ENCODE results near the gene ADGRE1.

ADGRE1 gene

DNA sequence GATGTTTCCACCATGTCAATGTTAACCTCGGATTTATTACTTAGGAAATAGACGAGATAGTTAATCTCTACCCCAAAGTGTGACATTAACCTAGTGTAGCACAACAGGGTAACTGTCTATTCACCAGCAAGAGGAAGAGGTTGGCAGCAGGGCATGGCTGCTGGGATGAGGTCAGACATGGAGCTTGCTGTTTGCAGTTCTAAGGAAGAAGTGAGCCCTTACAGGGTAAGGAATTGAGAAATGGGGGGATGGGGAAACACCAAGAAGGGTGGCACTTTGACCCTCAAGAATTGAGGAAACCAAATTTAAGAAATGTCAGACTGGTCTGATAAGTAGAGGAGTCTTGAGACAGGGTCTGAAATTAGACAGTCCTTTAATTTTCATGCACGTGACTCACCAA lies 71.4 kb downstream of the ADGRE1 start:
- DNase-seq (ENCODE audit: low read depth) = no peak

DNA sequence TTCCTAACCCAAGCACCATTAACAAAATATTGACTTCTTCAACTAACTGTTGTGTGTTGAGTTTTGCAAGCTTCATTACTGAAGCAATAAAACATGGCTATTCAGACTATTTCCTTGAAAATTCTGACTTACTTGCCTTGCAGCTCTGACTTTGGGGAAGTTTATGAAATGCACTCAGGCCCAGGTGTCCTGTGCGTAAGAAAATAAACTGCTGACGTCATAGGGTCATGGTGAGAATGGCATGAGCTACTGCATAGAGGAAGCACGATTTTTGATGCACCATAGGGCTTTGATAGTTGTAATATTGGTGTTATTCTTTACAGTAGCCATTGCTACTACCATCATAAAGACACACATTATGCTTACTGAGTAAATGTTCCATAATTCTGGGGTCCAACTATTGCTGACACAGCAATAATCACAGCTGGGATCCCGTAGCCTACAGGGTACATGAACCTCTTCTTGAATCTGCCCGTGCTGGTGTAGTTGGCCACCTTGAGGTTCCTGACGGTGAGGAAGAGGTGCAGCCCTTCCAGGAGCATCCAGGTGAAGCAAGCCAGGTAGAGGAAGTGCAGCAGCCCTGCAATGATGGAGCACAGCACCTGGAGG lies 76.0 kb downstream of the ADGRE1 start:
- DNase-seq (ENCODE audit: low read depth) = no peak

DNA sequence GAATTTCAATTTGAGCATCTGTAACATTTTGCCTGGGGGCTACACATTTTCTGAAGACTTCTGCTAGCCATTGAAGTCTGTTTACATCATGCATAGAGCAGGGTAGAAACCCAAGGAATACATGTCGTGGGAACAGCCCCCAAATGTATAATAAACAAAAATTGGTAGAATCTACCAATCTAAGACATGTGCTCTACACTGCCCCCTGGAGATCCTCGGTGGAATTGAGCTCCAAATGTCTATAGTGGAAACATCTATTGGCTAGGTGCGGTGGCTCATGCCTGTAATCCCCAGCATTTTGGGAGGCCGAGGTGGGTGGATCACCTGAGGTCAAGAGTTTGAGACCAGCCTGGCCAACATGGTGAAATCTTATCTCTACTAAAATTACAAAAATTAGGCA lies 76.6 kb downstream of the ADGRE1 start:
- no peak for DNase-seq (ENCODE audit: low read depth)

DNA sequence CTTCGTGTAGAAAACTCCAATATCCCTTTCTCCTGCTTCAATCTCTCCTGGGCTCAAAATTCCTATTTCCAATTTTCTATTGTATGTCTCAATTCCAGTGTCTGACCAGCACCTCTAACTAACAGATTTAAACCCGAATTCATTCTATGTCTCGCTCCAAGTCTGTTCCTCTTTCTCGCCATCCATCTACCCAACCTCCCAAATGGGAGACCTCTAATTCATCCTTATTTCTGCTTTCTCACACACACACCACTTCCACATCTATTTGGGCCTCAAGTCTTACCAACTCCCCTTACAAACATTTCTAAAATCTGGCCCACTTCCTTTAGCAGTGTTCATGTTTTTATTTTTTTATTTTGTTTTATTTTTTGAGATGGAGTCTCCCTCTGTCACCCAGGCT lies 80.6 kb downstream of the ADGRE1 start:
- no peak for DNase-seq (ENCODE audit: low read depth)

DNA sequence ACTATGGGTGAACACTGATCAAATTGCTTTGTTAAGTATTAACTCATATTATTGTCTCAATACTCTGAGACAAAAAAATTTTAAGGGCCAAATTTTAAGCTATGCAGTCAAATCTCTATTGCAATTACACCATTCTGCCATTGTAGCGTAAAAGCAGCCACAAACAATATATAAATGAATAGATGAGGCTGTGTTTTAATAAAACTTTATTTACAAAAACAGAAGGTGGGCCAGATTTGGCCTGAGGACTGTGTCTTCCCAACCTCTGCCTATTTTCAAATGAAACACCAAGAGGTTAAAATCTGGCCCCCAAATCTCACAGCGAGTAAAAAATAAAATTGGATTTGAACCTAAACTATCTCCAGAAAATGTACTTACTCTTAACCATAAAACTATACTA lies 82.1 kb downstream of the ADGRE1 start:
- DNase-seq (ENCODE audit: low read depth) = no peak

DNA sequence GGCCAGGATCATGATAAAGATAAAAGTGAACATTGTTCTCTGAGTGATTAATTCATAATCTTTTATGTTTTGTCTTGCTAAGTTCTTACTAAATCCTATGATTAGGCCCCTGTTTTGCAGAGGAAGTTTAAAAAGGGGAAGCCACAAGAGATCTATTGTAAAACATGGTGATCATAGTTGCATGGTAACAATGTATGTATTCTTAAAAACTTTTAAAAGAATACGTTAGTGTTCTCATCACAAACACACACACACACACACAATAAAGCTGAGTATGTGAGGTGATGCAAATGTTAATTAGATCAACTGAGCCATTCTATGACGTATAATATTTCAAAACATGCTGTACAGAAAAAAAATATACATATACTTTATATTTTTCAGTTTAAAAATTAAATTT lies 82.6 kb downstream of the ADGRE1 start:
- DNase-seq (ENCODE audit: low read depth) = no peak

DNA sequence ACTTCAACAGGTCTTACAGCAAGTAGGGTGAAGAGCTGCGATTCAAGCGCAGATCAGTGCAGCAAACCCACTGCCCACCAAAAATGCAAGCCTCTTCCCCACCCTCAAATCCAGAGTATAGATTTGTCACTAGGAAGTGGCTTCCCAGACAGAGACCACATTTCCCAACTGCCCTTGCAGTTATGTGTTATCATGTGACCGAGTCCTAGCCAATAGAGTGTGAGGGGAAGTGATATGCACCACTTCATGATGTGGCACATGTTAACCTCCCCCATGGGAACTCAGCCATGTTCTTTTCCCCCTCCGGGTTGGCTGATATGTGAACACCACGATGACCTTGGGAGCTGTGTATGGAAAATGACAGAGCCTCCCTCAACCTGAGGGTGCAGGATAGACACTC lies 83.1 kb downstream of the ADGRE1 start:
- no peak for DNase-seq (ENCODE audit: low read depth)

DNA sequence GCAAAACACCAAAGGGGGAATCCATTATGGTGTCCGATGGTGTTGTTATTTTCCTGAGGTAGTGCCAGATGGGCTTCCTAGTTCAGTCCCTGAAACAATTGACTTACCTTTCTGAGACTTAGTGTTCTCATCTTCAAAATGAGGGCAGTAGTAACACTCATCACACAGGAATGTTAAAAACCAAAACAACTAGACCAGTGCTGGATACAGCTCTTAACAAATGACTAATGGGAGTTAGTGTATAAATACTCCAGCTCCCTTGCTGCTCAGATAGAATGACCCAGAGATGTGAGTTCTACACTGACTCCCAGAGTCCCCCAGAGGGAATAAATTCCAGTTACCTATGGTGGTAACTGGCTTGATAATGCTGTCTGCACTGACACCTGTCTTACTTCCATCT lies 84.0 kb downstream of the ADGRE1 start:
- no peak for DNase-seq (ENCODE audit: low read depth)

DNA sequence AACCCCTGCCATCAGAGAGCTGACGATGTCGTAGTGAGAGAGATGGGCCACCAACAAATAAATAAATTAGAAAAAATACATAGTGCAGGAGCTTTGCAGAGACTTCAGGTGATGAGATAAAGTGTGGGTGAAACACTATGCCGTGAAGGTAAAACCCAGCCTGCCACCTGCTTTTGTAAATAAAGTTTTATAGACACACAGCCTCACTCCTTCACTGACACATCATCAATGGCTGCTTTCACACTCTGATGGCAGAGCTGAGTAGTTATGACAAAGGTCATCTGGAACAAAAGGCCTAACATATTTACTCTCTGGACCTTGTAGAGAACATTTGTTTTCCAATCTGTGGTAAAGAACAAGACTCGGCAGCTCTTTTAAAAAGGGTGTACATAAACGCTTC lies 88.8 kb downstream of the ADGRE1 start:
- no peak for DNase-seq (ENCODE audit: low read depth)

DNA sequence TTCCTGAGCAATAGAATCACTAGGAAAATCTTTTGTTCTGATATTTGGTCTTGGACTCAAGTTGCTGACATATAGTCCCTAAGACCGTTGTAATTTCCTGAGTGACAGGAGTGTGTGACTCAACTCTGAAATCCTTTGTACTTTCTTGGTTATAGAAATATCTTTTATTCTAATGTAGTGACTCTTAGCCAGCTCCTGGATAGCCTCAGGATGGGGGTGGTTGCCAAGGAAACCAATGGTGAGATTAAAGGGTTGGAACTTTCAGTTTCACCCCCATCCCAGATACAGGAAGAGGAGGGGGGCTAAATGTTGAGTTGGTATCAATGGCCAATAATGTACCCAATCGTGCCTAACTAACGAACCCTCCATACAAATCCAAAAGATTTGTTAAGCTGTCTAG lies 92.0 kb downstream of the ADGRE1 start:
- no peak for DNase-seq (ENCODE audit: low read depth)

DNA sequence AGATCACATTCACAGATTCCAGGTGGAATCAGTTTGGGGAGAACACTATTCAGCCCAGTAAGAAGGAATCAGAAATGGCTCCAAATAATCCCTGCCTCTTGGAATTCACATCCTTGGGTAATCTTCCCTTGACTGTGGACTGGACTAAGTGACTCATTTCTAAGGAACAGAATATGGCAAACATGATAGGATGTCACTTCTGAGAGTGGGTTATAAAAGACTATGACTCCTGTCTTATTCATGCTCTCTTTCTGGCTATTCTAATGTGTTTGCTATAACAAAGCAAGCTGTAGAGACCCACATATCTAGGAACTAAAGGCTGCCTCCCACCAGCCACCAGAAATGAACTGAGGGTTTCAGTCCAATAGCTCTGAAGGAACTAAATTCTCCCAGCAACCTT lies 96.1 kb downstream of the ADGRE1 start:
- DNase-seq (ENCODE audit: low read depth) = no peak

DNA sequence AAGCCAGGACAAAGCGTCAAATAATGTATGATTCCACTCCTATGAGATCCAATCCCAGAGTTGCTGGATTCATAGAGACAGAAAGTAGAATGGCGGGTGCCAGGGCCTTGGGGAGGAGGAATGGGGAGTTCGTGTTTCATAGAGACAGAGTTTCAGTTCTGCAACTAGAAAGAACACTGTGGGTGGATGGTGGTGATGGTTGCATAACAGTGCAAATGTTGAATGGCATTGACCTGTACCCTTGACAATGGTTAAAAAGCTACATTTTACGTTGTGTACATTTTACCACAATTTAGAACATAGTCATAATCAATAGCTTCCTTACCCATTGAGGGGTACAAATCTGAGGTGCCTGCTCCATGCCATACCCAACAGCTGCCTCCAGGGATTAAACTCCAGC lies 100.5 kb downstream of the ADGRE1 start:
- DNase-seq (ENCODE audit: low read depth) = no peak

DNA sequence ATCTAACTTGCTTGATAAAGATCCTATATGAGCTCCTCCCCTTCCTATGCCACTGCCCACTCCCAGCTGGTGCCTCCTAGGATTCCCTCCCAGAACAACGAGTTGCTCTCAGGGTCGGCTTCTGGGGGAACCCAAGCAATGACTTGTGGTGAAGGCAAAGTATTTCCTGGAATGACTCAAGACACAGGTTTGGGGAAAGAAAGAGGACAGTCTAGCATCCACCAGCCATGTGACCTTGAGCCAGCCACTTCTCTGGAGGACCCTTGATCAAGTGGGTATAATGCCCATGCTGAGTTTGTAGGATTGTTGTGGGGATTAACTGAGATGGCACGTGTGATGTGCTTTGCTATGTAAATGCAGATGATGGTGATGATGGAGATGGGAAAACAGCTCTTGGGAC lies 100.9 kb downstream of the ADGRE1 start:
- no peak for DNase-seq (ENCODE audit: low read depth)

All from fibroblast of gingiva (primary cell).